COLO668 (cell line): Measurements from ENCODE around the gene PTPRJ.
A peak's percentile ranks its signal among the peaks of the same experiment; 100 is the strongest.
"Not testable (repeated sequence)": the region's sequence is repeated elsewhere in the genome, so short reads cannot be mapped to it uniquely, and the experiment has no call there.

ENCODE experiments used
- DNase-seq: peaks from one replicate; lab custom pipeline; 2025; ENCODE audit not compliant: unreplicated experiment; lab: John Stamatoyannopoulos, UW

The PTPRJ gene

GRCh38 chr11:47980088-47980906, at the start of gene PTPRJ:
TSS of gene PTPRJ (plus strand) at chr11:47980559. CDS start at chr11:47980913, 354 bp downstream.
- peak; percentile 79 for DNase-seq

GRCh38 chr11:47932544-47932943, 47.8 kb upstream of the PTPRJ start:
- no peak for DNase-seq

DNA sequence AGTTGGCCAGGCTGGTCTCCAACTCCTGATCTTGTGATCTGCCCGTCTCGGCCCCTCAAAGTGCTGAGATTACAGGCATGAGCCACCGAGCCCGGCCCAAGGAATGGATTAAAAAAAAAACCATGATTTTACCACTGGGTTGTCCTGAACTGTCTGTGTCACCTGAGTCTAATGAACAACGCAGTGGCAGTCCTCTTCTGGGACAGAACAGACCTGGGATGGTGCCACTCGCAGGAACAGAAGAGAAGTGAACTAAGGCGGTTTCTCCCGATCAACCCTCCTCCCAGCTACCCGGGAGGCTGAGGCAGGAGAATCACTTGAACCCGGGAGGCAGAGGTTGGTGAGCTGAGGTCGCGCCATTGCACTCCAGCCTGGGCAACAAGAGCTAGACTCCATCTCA, 46.6 kb upstream of the PTPRJ start:
- not testable (repeated sequence) for DNase-seq

- no peak for DNase-seq
Measured at GRCh38 chr11:47938791-47939560, 41.4 kb upstream of the PTPRJ start.

- DNase-seq: no peak
Measured at GRCh38 chr11:47940904-47941649, 39.3 kb upstream of the PTPRJ start.

GRCh38 chr11:47941907-47942558, 38.3 kb upstream of the PTPRJ start:
- no peak for DNase-seq

DNA sequence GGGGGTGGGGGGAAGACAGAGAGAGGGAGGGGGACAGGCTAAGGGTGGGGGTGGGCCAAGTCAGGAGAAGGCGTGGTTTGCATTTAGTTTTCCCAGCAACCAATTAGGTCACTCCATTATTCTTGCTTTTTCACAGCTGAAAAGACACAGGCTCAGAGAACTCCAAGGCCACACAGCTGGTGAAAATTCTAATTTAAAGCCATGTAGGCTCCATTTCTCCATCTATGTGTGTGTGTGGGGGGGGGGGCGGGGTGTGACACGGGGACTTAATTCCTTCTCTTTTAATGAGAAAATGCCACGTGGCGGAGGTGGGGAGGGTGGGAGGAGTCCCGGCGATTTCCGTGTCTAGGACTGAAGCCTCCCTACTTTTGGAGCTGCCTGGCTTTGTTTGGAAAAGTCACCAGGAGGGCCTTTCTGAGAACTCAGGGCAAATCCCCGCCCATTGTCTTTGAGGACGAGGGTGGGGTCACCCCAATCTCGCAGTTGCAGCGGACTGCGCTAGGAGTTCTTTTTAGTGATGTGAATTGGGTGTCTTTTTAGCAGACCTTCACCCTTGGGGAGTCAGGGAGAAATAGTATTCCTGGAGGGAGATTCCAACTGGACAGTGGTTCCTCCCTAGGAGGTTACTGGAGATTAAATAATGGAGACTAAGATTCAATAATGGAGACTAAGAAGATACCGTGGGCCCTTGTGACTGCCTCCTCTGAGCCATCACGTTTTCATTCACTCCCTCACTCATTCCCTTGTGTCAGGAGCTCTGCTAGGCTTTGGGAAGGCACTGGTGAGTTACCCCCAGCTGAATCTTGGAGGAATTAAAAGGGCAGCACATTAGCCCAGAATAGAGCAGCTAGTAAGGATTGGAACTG, 36.4 kb upstream of the PTPRJ start:
- DNase-seq: no peak

GRCh38 chr11:47944632-47945031, 35.7 kb upstream of the PTPRJ start:
- no peak for DNase-seq

- no peak for DNase-seq
Measured at GRCh38 chr11:47946682-47947559, 33.4 kb upstream of the PTPRJ start.

- DNase-seq: no peak
Measured at GRCh38 chr11:47948137-47948536, 32.2 kb upstream of the PTPRJ start.

DNA sequence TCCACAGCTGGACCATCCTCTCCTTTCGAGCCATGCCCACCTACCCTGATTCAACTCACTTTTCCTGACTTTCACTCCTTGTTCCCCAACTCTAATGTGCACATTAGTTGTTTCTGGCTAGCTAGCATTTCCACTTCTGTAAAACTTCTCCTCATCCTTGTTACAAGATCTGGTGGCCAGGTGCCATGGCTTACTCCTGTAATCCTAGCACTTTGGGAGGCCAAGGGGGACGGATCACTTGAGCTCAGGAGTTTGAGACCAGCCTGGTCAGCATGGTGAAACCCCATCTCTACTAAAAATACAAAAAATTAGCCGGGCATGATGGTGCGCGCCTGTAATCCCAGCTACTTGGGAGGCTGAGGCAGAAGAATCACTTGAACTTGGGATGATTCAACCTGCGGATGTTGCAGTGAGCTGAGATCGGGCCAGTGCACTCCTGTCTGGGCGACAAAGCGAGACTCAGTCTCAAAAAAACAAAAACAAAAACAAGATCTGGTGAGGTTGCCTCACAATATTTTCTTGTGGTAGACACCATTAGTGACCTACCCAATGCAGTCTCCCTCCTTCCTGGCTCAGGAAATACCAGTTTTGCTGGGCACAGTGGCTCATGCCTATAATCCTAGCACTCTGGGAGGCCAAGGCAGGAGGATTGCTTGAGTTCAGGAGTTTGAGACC, 31.2 kb upstream of the PTPRJ start:
- not testable (repeated sequence) for DNase-seq

DNA sequence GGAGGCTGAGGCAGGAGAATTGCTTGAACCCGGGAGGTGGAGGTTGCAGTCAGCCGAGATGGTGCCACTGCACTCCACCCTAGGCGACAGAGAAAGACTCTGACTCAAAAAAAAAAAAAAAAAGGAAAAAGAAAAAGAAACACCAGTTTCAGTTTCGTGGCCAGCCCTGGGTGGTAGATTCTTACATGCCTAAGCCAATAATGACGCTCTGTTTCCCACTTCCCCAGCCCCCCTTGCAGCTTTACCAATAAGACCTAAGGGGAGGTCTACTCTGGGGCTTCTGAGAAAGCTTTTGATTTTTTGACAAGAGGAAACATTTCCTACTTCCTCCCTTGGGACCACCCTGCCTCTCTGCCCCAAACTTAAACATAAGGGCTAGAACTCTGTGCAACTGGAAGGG, 30.0 kb upstream of the PTPRJ start:
- no peak for DNase-seq

DNA sequence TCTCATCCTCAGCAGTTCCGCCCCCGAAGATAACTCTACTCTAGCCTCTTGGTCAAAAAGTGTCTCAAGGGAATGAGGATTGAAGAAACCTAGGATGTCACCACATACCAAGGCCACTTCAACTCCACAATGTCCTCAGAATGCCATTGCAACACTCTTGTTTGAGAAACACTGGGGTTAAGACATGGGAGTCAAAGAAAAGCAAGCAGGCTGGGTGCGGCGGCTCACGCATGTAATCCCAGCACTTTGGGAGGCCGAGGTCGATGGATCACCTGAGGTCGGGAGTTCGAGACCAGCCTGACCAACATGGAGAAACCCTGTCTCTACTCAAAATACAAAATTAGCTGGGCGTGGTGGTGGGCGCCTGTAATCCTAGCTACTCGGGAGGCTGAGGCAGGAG, 28.9 kb upstream of the PTPRJ start:
- not testable (repeated sequence) for DNase-seq

- DNase-seq: no peak
Measured at GRCh38 chr11:47955061-47955755, 25.2 kb upstream of the PTPRJ start.

GRCh38 chr11:47960015-47960414, 20.3 kb upstream of the PTPRJ start:
- no peak for DNase-seq

DNA sequence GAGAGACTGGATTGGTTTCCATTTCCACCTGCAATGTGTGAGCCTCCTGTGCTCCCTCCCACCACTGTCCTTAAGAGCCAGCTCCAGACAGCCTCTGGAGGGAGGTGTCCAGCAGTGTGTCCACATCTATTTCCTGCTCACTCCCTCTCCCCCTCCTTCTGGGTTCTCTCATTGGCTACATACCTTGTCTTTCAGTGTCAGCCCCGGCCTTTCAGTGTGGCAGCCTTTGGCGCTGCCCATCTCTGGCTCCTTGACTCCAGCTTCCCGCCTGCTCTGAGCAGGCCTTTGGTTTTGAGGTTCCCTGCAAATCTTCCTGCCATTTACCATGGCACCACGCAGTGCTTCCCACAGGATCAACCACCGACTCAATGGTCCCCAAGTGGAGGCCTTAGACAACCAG, 19.0 kb upstream of the PTPRJ start:
- DNase-seq: no peak

- DNase-seq: no peak
Measured at GRCh38 chr11:47964546-47964945, 15.8 kb upstream of the PTPRJ start.
